WTC11 (cell line): ENCODE results near the gene RALY. TPM values are rescaled to one million over a fixed set of nuclear protein-coding genes. Genes with fewer than 3 reads are reported as not detected.

Source experiments
- ATAC-seq: fragments of 200-7000 bp; cut with Tn5 transposase; 2 replicates; pipeline ENCODE4 v1.10.0; 2021; ENCODE audit warnings: mild to moderate bottlenecking, moderate library complexity
- CTCF ChIA-PET: fragments of 300-600 bp; sonication (Branson Sonifier 250); formaldehyde crosslinking; loops from one replicate; lab custom pipeline; 2021; ENCODE audit warnings: antibody characterized with exemption; lab: Charles Lee
- POLR2A ChIA-PET: fragments of 350-600 bp; sonication (Branson Sonifier 250); formaldehyde crosslinking; loops from one replicate; lab custom pipeline; 2021; ENCODE audit warnings: antibody characterized with exemption; lab: Charles Lee
- DNase-seq: peaks from one replicate; pipeline ENCODE4 v3.0.0; 2021; ENCODE audit warnings: low spot score
- H3K27ac Mint-ChIP-seq: 2 replicates; pipeline ENCODE4 v1.8.0; 2021; ENCODE audit warnings: mixed read lengths
- H3K27me3 Mint-ChIP-seq: 2 replicates; pipeline ENCODE4 v1.8.0; 2021; ENCODE audit warnings: low read depth, mild to moderate bottlenecking, moderate library complexity, mixed read lengths
- H3K36me3 Mint-ChIP-seq: 2 replicates; pipeline ENCODE4 v1.8.0; 2021; ENCODE audit warnings: mixed read lengths
- H3K4me1 Mint-ChIP-seq: 2 replicates; pipeline ENCODE4 v1.8.0; 2022; ENCODE audit warnings: mixed read lengths
- H3K4me3 Mint-ChIP-seq: 2 replicates; pipeline ENCODE4 v1.8.0; 2021; ENCODE audit warnings: mild to moderate bottlenecking, moderate library complexity, mixed read lengths
- H3K9me3 Mint-ChIP-seq: 2 replicates; pipeline ENCODE4 v1.8.0; 2021; ENCODE audit warnings: mixed read lengths
- ATF1 ChIP-seq: sonication (generic); formaldehyde crosslinking; IDR thresholded peaks from 2 replicates; pipeline ENCODE4 v1.8.1; 2023; ENCODE audit warnings: mild to moderate bottlenecking, moderate library complexity, missing genetic modification reagents
- CBFB ChIP-seq: sonication (generic); formaldehyde crosslinking; IDR thresholded peaks from 2 replicates; pipeline ENCODE4 v1.8.1; 2022; ENCODE audit warnings: mild to moderate bottlenecking, low read depth, missing genetic modification reagents
- CREM ChIP-seq: sonication (generic); formaldehyde crosslinking; IDR thresholded peaks from 2 replicates; pipeline ENCODE4 v1.8.1; 2022; ENCODE audit warnings: mild to moderate bottlenecking, missing genetic modification reagents, moderate library complexity
- FOXP4 ChIP-seq: sonication (generic); formaldehyde crosslinking; IDR thresholded peaks from 2 replicates; pipeline ENCODE4 v1.8.0; 2022; ENCODE audit warnings: mild to moderate bottlenecking, missing genetic modification reagents
- GABPB1 ChIP-seq: sonication (generic); formaldehyde crosslinking; IDR thresholded peaks from 2 replicates; pipeline ENCODE4 v1.8.1; 2023; ENCODE audit warnings: mild to moderate bottlenecking, missing genetic modification reagents
- GTF2I ChIP-seq: fragments of 250-450 bp; sonication (Bioruptor Pico); conservative IDR thresholded peaks from 2 replicates; pipeline ENCODE4 v1.4.0; 2021; ENCODE audit warnings: mild to moderate bottlenecking
- IRF2 ChIP-seq: sonication (generic); formaldehyde crosslinking; IDR thresholded peaks from 2 replicates; pipeline ENCODE4 v1.8.0; 2022; ENCODE audit warnings: low read depth, missing genetic modification reagents, borderline replicate concordance
- MAX ChIP-seq: sonication (generic); formaldehyde crosslinking; IDR thresholded peaks from 2 replicates; pipeline ENCODE4 v1.8.0; 2022; ENCODE audit warnings: mild to moderate bottlenecking, missing genetic modification reagents
- MXD4 ChIP-seq: fragments of 250-450 bp; sonication (Bioruptor Pico); IDR thresholded peaks from 2 replicates; pipeline ENCODE4 v1.8.0; 2021; ENCODE audit warnings: mild to moderate bottlenecking, moderate library complexity, borderline replicate concordance
- OVOL2 ChIP-seq: fragments of 250-450 bp; sonication (Bioruptor Pico); IDR thresholded peaks from 2 replicates; pipeline ENCODE4 v1.9.0; 2021; ENCODE audit warnings: mild to moderate bottlenecking, borderline replicate concordance
- PRRX2 ChIP-seq: fragments of 250-450 bp; sonication (Bioruptor Pico); IDR thresholded peaks from 2 replicates; pipeline ENCODE4 v1.8.0; 2021; ENCODE audit warnings: mild to moderate bottlenecking
- TEAD1 ChIP-seq: sonication (generic); formaldehyde crosslinking; IDR thresholded peaks from 2 replicates; pipeline ENCODE4 v1.8.0; 2022; ENCODE audit warnings: mild to moderate bottlenecking, missing genetic modification reagents
- ZBTB43 ChIP-seq: sonication (generic); formaldehyde crosslinking; IDR thresholded peaks from 2 replicates; pipeline ENCODE4 v1.8.1; 2023; ENCODE audit warnings: mild to moderate bottlenecking, missing genetic modification reagents
- ZNF396 ChIP-seq: fragments of 250-450 bp; sonication (Bioruptor Pico); IDR thresholded peaks from 2 replicates; pipeline ENCODE4 v1.8.0; 2021; ENCODE audit warnings: mild to moderate bottlenecking, moderate library complexity, borderline replicate concordance
- ZNF671 ChIP-seq: fragments of 250-450 bp; sonication (Bioruptor Pico); IDR thresholded peaks from 2 replicates; pipeline ENCODE4 v1.8.0; 2021; ENCODE audit warnings: mild to moderate bottlenecking
- total RNA-seq: library from RNA; stranded (reverse); gene quantifications from 3 replicates; pipeline ENCODE4 v1.2.3, GENCODE V29; 2021
- TF ChIP-seq, protein P1 (sequence below): sonication (generic); formaldehyde crosslinking; IDR thresholded peaks from 2 replicates; pipeline ENCODE4 v1.8.0; 2022; ENCODE audit warnings: missing genetic modification reagents
- TF ChIP-seq, protein P2 (sequence below): sonication (generic); formaldehyde crosslinking; IDR thresholded peaks from 2 replicates; pipeline ENCODE4 v1.8.1; 2023; ENCODE audit warnings: mild to moderate bottlenecking, missing genetic modification reagents, moderate library complexity
- TF ChIP-seq, protein P3 (sequence below): fragments of 200-600 bp; IDR thresholded peaks from 2 replicates; pipeline ENCODE4 v1.8.0; 2022; ENCODE audit warnings: antibody characterized with exemption
- TF ChIP-seq, protein P4 (sequence below): fragments of 250-450 bp; sonication (Bioruptor Pico); IDR thresholded peaks from 2 replicates; pipeline ENCODE4 v1.9.0; 2021; ENCODE audit warnings: mild to moderate bottlenecking
- TF ChIP-seq, protein P5 (sequence below): sonication (generic); formaldehyde crosslinking; IDR thresholded peaks from 2 replicates; pipeline ENCODE4 v1.8.0; 2022; ENCODE audit warnings: mild to moderate bottlenecking, missing genetic modification reagents

RALY gene
- total RNA-seq, 1 experiment from 2014 or later, result 164 TPM

DNA sequence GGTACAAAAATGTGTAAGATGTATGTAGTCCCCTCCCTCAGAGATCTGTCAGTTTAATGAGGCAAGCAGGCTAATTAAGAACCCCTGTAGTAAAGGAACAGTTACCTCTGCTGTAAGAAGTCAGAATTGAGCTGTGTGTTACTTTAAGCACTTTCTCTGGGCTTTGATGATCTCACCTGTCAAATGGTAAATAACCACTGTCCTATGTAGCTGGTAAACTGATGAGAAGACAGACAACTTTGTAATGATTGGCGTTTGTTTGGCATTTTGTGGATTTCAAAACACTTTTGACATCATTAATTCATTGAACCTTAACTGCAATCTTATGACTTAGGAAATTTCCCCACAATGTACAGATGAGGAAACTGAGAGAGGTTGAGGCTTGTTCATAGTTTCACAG, 55.7 kb downstream of the RALY start (continued):
- no peak for TF ChIP-seq CREM (CRISPR knock-in tag)
- TF ChIP-seq PRRX2 (CRISPR knock-in tag), result no peak
- no peak for TF ChIP-seq IRF2 (CRISPR knock-in tag)
- no peak for TF ChIP-seq GTF2I (CRISPR knock-in tag)

DNA sequence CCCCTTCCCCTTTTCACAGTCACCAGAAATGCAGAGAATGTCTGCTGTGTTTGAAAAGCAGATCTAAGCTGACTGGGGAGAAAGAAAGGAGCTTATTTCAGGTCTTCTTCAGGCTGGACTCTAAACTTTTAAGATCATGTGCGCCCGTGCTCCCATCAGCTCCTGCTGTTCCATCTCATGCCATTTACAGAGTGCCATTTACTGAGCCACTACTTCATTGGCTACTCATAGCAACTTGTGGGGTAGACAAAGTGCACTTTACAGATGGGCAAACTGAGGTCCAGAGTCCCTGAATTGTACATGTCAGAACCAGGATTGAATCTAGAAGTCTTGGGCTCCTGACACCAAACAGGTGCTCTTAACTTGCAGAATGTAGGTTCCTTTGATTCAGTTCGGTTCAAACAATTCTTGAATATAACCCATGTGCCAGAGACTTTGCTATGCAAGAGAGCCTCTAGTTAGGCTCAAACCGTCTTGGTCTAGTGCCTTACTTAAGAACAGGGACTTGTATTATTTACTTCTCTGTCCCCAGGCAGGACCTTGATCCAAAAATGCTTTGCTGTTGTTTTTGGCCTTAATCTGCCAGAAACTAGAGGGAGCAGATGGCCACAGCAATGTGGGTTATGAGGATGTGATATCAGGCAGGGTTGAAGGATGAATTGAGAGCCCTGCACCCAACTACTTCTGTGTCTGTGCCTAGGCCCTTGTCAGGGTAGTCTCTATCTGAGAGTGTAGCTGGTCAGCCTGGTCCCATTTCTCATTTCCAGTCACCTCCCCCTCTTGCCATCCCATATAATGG, 56.4 kb downstream of the RALY start:
- ATAC-seq (no peak), DNase-seq (no peak)
- Mint-ChIP-seq H3K27me3 (no peaks in the 10 kb centered on the region), H3K4me1 (peaks cover 52% of the 10 kb centered on the region), H3K36me3 (0 out of 2 replicates have a peak, but pooled peaks cover 2% of the 10 kb centered on the region), H3K4me3 (no peak overlapping the region), H3K9me3 (no peaks in the 10 kb centered on the region), H3K27ac (no peak overlapping the region)
- TF ChIP-seq ZBTB43, result no peak
- TF ChIP-seq ATF1 (CRISPR knock-in tag), result no peak
- no peak for TF ChIP-seq PRRX2 (CRISPR knock-in tag)
- TF ChIP-seq GABPB1 (CRISPR knock-in tag), result no peak
- ChIA-PET POLR2A (no interaction called here), CTCF (interaction anchor here (1.5 to 1.7 kb wide), 2 partner anchors 19 to 187 kb away, joined by 3 to 5 read pairs; no protein-coding TSS in a partner anchor)

DNA sequence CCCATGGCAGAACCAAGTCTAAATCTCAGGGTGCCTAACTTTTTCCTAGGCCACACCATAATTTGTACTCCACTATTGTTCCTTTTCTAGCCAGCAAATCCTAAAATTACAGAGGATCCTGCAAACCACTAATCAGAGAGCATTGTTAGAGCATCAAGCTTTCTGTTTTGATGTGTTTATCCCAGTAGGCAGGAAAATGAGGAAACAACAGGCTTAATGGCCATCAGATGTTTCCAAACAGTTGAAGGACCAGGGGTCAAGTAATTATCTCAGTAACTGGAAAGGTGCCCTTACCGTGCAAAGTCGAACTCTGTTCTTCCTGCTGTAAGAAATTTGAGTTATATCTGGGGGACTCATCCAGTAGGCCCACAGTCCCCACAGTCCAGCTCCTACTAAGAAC, 58.7 kb downstream of the RALY start:
- H3K36me3 Mint-ChIP-seq, result 0 out of 2 replicates have a peak, but pooled peaks cover 2% of the 10 kb centered on the region
- DNase-seq (no peak), ATAC-seq (no peak)
- POLR2A ChIA-PET, result no interaction called here
- H3K9me3 Mint-ChIP-seq, result no peaks in the 10 kb centered on the region
- CTCF ChIA-PET, result no interaction called here
- H3K27ac Mint-ChIP-seq, result no peak overlapping the region
- H3K4me3 Mint-ChIP-seq, result no peak overlapping the region
- peaks cover 32% of the 10 kb centered on the region for H3K4me1 Mint-ChIP-seq
- H3K27me3 Mint-ChIP-seq, result no peaks in the 10 kb centered on the region
- no peak for TF ChIP-seq MXD4 (CRISPR knock-in tag)
- TF ChIP-seq TEAD1, result no peak
- TF ChIP-seq ZNF671 (CRISPR knock-in tag), result no peak
- TF ChIP-seq, protein P1, sequence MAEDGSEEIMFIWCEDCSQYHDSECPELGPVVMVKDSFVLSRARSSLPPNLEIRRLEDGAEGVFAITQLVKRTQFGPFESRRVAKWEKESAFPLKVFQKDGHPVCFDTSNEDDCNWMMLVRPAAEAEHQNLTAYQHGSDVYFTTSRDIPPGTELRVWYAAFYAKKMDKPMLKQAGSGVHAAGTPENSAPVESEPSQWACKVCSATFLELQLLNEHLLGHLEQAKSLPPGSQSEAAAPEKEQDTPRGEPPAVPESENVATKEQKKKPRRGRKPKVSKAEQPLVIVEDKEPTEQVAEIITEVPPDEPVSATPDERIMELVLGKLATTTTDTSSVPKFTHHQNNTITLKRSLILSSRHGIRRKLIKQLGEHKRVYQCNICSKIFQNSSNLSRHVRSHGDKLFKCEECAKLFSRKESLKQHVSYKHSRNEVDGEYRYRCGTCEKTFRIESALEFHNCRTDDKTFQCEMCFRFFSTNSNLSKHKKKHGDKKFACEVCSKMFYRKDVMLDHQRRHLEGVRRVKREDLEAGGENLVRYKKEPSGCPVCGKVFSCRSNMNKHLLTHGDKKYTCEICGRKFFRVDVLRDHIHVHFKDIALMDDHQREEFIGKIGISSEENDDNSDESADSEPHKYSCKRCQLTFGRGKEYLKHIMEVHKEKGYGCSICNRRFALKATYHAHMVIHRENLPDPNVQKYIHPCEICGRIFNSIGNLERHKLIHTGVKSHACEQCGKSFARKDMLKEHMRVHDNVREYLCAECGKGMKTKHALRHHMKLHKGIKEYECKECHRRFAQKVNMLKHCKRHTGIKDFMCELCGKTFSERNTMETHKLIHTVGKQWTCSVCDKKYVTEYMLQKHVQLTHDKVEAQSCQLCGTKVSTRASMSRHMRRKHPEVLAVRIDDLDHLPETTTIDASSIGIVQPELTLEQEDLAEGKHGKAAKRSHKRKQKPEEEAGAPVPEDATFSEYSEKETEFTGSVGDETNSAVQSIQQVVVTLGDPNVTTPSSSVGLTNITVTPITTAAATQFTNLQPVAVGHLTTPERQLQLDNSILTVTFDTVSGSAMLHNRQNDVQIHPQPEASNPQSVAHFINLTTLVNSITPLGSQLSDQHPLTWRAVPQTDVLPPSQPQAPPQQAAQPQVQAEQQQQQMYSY, result no peak
- no peak for TF ChIP-seq CBFB (CRISPR knock-in tag)
- no peak for TF ChIP-seq FOXP4
- TF ChIP-seq MAX, result no peak
- TF ChIP-seq, protein P2, sequence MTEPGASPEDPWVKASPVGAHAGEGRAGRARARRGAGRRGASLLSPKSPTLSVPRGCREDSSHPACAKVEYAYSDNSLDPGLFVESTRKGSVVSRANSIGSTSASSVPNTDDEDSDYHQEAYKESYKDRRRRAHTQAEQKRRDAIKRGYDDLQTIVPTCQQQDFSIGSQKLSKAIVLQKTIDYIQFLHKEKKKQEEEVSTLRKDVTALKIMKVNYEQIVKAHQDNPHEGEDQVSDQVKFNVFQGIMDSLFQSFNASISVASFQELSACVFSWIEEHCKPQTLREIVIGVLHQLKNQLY (CRISPR knock-in tag), result no peak
- no peak for TF ChIP-seq OVOL2 (CRISPR knock-in tag)
- TF ChIP-seq ZNF396 (CRISPR knock-in tag), result no peak
- TF ChIP-seq, protein P3, sequence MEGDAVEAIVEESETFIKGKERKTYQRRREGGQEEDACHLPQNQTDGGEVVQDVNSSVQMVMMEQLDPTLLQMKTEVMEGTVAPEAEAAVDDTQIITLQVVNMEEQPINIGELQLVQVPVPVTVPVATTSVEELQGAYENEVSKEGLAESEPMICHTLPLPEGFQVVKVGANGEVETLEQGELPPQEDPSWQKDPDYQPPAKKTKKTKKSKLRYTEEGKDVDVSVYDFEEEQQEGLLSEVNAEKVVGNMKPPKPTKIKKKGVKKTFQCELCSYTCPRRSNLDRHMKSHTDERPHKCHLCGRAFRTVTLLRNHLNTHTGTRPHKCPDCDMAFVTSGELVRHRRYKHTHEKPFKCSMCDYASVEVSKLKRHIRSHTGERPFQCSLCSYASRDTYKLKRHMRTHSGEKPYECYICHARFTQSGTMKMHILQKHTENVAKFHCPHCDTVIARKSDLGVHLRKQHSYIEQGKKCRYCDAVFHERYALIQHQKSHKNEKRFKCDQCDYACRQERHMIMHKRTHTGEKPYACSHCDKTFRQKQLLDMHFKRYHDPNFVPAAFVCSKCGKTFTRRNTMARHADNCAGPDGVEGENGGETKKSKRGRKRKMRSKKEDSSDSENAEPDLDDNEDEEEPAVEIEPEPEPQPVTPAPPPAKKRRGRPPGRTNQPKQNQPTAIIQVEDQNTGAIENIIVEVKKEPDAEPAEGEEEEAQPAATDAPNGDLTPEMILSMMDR, result no peak
- TF ChIP-seq GTF2I (CRISPR knock-in tag), result no peak
- TF ChIP-seq, protein P4, sequence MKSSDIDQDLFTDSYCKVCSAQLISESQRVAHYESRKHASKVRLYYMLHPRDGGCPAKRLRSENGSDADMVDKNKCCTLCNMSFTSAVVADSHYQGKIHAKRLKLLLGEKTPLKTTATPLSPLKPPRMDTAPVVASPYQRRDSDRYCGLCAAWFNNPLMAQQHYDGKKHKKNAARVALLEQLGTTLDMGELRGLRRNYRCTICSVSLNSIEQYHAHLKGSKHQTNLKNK (CRISPR knock-in tag), result no peak
- TF ChIP-seq, protein P5, sequence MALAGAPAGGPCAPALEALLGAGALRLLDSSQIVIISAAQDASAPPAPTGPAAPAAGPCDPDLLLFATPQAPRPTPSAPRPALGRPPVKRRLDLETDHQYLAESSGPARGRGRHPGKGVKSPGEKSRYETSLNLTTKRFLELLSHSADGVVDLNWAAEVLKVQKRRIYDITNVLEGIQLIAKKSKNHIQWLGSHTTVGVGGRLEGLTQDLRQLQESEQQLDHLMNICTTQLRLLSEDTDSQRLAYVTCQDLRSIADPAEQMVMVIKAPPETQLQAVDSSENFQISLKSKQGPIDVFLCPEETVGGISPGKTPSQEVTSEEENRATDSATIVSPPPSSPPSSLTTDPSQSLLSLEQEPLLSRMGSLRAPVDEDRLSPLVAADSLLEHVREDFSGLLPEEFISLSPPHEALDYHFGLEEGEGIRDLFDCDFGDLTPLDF, result no peak
